Fibroblast of the aortic adventitia (primary cell): Measurements from ENCODE around the gene LRRC25. TPM values are rescaled to one million over a fixed set of nuclear protein-coding genes. Genes with fewer than 3 reads are reported as not detected.
A peak's percentile ranks its signal among the peaks of the same experiment; 100 is the strongest.

Experiments
- DNase-seq: peaks from one replicate; pipeline ENCODE4 v3.0.0-alpha.2; 2010; ENCODE audit warnings: low read depth
- H3K4me3 ChIP-seq: 2 replicates; pipeline ENCODE4 v1.5.1; 2011; ENCODE audit warnings: low read depth, mild to moderate bottlenecking, control low read depth, low read length, moderate library complexity
- CTCF ChIP-seq: IDR thresholded peaks from 2 replicates; pipeline ENCODE4 v1.5.1; 2011; ENCODE audit warnings: mild to moderate bottlenecking, low read length, control low read depth, inconsistent platforms; ENCODE audit not compliant: insufficient read depth
- total RNA-seq: library from RNA; depleted of rRNA; stranded (reverse); fragments of >200 nt; gene quantifications from 2 replicates; pipeline ENCODE4 v1.2.3, GENCODE V29; 2012; ENCODE audit warnings: low replicate concordance

The LRRC25 gene
- total RNA-seq, 1 donor: 0.09 TPM

GRCh38 chr19:18423258-18424020 is 26.0 kb upstream of the LRRC25 start:
- TF ChIP-seq CTCF: no peak
- H3K4me3 ChIP-seq: no peak overlapping the region

GRCh38 chr19:18422530-18423191 is 25.2 kb upstream of the LRRC25 start:
- TF ChIP-seq CTCF: no peak
- H3K4me3 ChIP-seq: no peak overlapping the region
- DNase-seq: no peak

More at GRCh38 chr19:18423258-18424020, 26.0 kb upstream of the LRRC25 start:
- DNase-seq: no peak

- no peak for TF ChIP-seq CTCF
- no peak for DNase-seq
- H3K4me3 ChIP-seq: peak overlapping the region; percentile 80
Measured at GRCh38 chr19:18421371-18421959, 24.0 kb upstream of the LRRC25 start.

GRCh38 chr19:18420930-18421329 is 23.5 kb upstream of the LRRC25 start:
- no peak for TF ChIP-seq CTCF
- peak overlapping the region; percentile 80 for H3K4me3 ChIP-seq
- DNase-seq: no peak

- no peak for DNase-seq
- peak overlapping the region; percentile 80 for H3K4me3 ChIP-seq
- TF ChIP-seq CTCF: no peak
Measured at GRCh38 chr19:18419699-18420460, 22.5 kb upstream of the LRRC25 start.

GRCh38 chr19:18419195-18419698 is 21.8 kb upstream of the LRRC25 start, which contains the start of gene SSBP4:
Gene SSBP4, plus strand, starts transcription at chr19:18419398. Its CDS starts 251 bp downstream, at chr19:18419649.
- H3K4me3 ChIP-seq: peak within 1 kb of the TSS; percentile 80
- TF ChIP-seq CTCF: peak; percentile 30
- peak; percentile 66 for DNase-seq
